22Rv1 (cell line): ENCODE measurements around the gene TRIOBP.
A peak's percentile ranks its signal among the peaks of the same experiment; 100 is the strongest.

Experiments used
- H3K27ac ChIP-seq: fragments of 450-650 bp; 2 replicates; pipeline ENCODE4 v1.5.1; 2017
- CTCF ChIP-seq: fragments of 450-650 bp; IDR thresholded peaks from 2 replicates; pipeline ENCODE4 v1.5.1; 2017; ENCODE audit warnings: mild to moderate bottlenecking
- ZFX ChIP-seq: fragments of 450-650 bp; IDR thresholded peaks from 2 replicates; pipeline ENCODE4 v1.6.1; 2017; ENCODE audit warnings: antibody characterized with exemption, borderline replicate concordance

TRIOBP gene

GRCh38 chr22:37803195-37803638, 106.4 kb downstream of the TRIOBP start:
- peak overlapping the region; percentile 97 for H3K27ac ChIP-seq
- TF ChIP-seq CTCF (no peak), ZFX (no peak)

GRCh38 chr22:37803639-37804351, 106.9 kb downstream of the TRIOBP start:
- TF ChIP-seq CTCF (no peak), ZFX (no peak)
- peak overlapping the region; percentile 97 for H3K27ac ChIP-seq

GRCh38 chr22:37804352-37804880, 107.6 kb downstream of the TRIOBP start:
- H3K27ac ChIP-seq, result peak overlapping the region; percentile 97
- no peak for TF ChIP-seq ZFX
- no peak for TF ChIP-seq CTCF

GRCh38 chr22:37804881-37805809, 108.3 kb downstream of the TRIOBP start:
- no peak for TF ChIP-seq ZFX
- no peak for TF ChIP-seq CTCF
- peak overlapping the region; percentile 97 for H3K27ac ChIP-seq

- H3K27ac ChIP-seq, result peak overlapping the region; percentile 97
- TF ChIP-seq CTCF (no peak), ZFX (no peak)
Measured at GRCh38 chr22:37805810-37806277, 109.0 kb downstream of the TRIOBP start.

- TF ChIP-seq CTCF (0 out of 2 replicates have a peak, but pooled peaks have one; percentile 7), ZFX (no peak)
- H3K27ac ChIP-seq, result peak overlapping the region; percentile 97
Measured at GRCh38 chr22:37806409-37807333, 109.8 kb downstream of the TRIOBP start.
